Activated CD8-positive, alpha-beta memory T cell treated with anti-CD3 and anti-CD28 coated beads for 4 hours (primary cell): ENCODE results near the gene RASL10A.

Experiments used
- DNase-seq, 2 donors: peaks; one replicate each; pipeline ENCODE4 v3.0.0-alpha.2; 2020; ENCODE audit warnings: low read depth in 2 of 2

RASL10A gene

DNA sequence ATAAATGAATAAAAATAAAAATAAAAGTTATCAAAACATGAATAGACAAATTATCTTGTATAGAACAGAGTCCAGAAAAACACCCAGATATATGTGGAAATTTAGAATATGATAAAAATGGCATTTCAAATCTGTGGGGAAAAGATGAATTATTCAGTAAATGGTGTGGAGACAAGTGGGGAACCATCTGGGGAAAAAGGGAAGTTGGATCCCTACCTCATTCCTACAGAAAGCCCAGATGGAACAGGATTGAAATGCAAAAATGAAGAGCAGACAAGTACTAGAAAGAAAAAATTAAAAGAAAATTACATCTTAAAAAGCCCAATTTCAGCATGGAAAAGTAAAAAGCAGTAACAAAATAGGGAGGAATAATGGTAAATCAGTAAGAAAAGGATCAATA, 8.1 kb upstream of the RASL10A start:
- no peak for DNase-seq

DNA sequence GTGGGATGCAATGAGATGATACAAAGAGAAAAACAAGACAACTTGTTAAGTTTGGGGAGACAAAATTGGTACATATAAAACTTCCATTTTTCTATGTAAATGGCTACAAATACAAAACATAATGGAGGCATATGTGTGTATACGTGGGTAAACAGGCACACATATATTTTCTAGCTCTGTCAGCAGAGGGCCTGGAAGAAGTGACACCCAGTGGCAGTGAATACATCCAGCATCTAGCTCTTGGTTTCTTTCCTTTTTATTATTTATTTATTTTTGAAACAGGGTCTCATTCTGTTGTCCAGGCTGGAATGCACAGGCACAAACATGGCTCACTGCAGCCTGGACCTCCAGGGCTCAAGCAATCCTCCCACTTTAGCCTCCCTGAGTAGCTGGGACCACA, 5.0 kb upstream of the RASL10A start:
- no peak for DNase-seq

DNA sequence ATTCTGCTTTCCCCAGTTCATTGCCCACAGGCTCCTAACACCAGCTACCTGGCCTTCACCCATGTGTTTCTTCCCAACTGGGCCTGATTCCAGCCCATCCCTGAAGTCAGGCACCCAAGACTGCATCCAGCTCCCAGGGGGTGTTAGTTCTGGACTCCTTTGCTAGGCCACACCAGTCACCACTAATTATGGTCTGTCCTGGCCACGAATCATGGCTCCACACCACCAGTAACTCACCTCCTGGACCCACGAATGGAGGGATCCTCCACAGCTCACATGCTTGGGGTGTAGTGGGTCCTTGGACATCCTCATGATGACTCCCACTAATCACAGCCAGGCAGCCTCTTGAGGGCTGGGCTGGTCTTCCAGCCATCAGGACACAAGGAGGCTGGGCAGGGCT, 3.6 kb upstream of the RASL10A start:
- DNase-seq = no peak

- DNase-seq = no peak
These were observed 2.4 kb upstream of the RASL10A start for GRCh38 chr22:29317827-29318454.

GRCh38 chr22:29316141-29316828, 788 bp upstream of the RASL10A start:
- no peak for DNase-seq

DNA sequence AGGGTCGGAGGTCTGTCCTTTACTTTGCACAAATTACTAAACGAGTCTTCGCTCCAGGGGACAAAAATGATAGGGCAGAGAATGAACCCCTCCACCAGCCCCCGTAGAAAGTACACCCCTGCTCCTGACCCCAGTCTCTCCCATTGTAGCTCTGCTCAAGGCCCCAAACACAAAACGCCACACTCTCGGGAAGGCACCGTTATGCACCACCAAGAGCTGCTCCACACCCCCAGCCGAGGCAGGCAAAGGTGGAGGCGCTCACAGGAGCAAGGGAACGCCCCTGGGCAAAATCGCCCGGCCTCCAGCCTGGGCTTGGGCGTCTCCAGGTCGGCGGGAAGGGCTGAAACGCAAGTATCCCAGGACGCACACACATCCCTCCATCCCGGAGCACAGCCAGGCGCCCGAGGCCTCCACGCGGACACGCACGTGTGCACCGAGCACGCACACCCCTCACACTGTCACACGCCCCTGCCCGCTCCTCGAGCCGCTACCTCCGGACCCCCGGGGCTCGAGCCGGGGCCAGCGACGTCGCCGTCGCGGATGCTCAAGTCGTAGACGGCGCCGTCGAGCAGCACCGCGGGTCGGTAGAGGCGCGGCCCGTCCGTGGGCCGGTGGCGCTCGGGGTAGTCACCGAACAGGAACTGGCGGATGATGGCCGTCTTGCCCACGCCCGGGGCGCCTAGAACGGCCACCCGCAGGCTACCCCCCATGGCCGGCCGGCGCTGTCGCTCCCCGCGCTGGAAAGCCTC, 786 bp downstream of the RASL10A start:
- no peak for DNase-seq

DNA sequence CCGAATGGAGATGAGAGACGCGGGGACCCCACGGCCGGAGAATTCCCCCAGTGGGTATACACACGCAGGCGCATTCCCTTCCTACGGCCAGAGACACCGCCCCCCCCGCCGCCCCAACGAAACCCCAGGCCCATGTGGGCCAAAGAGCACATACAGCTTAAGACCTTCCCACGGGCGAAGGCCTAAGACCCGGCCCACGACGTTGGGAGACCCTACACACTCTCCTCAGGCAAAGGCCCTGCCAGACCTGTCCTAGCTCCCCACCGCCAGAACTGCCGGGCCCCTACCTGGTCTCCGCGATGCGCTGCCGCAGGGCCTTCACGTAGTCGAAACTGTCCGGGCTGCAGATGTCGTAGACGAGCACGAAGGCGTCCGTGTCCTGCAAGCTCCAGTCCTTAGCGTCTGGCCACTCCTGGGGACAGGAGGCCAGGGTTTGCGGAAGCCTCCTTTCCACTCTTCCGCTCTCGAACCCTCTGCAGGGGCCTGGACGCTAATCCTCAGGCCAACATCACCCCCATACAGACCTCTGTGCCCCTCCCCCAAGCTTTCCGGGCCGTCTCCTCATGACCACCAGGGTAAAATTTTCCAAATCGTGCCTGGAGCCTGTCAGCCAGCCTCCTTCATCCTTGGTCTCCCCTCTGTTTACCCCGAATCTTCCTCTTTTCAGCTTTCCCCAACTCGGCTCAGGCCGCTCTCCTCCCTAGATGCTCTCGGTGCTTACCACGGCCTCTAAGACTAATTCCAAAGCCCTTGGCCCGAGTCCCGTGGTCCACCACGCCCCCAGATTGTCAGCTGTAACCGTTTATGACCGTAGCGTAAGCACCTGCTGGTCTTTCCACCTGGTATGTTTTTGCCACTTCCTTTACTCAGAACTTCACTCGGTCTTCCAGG, 1.7 kb downstream of the RASL10A start:
- no peak for DNase-seq

GRCh38 chr22:29313126-29313575, 2.3 kb downstream of the RASL10A start:
- DNase-seq = no peak

GRCh38 chr22:29312218-29313125, 3.0 kb downstream of the RASL10A start:
- no peak for DNase-seq

DNA sequence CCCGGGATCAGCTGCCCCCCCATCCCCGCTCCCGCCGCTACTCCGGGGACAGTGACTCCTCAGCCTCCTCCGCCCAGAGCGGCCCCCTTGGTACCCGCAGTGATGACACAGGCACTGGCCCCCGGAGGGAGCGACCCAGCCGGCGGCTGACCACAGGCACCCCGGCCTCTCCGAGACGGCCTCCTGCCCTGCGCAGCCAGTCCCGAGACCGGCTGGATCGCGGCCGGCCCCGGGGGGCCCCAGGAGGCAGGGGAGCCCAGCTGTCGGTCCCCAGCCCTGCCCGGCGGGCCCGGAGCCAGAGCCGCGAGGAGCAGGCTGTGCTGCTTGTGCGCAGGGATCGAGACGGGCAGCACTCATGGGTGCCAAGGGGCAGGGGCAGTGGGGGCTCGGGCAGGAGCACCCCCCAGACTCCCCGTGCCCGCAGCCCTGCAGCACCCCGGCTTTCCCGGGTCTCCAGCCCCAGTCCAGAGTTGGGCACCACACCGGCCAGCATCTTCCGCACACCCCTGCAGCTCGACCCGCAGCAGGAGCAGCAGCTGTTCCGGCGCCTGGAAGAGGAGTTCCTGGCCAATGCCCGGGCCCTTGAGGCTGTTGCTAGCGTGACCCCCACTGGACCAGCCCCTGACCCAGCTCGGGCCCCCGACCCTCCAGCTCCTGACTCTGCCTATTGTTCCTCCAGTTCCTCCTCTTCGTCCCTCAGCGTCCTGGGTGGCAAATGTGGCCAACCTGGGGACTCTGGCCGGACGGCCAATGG, 3.9 kb downstream of the RASL10A start:
- DNase-seq = no peak

- peak; percentile 34 to 38 for DNase-seq
These were observed 4.6 kb downstream of the RASL10A start for GRCh38 chr22:29310863-29311339.

DNA sequence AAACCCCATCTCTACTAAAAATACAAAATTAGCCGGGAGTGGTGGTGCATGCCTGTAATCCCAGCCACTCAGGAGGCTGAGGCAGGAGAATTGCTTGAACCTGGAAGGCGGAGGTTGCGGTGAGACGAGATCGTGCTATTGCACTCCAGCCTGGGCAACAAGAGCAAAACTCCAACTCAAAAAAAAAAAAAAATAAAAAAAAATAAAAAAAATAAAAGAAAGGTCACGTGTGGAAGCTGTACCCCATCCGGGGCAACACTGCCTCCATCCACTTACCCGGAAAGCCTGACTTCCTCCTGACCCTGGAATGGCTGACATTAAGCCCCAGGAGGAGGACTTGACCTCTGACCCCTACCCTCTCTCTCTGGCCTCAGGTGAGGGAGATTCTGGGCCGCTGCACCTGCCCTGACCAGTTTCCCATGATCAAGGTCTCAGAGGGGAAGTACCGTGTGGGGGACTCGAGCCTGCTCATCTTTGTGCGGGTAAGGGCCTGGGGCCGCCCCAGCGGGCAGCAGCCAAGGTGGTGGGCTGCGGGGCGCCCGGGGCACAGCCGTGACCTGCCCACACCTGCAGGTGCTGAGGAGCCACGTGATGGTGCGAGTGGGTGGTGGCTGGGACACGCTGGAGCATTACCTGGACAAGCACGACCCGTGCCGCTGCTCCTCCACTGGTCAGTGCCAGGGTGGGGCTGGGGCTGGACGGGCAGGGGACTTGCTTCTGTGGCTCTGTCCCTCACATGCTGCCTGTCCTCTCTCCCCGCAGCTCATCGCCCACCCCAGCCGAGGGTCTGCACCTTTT, 5.2 kb downstream of the RASL10A start:
- no peak for DNase-seq

DNA sequence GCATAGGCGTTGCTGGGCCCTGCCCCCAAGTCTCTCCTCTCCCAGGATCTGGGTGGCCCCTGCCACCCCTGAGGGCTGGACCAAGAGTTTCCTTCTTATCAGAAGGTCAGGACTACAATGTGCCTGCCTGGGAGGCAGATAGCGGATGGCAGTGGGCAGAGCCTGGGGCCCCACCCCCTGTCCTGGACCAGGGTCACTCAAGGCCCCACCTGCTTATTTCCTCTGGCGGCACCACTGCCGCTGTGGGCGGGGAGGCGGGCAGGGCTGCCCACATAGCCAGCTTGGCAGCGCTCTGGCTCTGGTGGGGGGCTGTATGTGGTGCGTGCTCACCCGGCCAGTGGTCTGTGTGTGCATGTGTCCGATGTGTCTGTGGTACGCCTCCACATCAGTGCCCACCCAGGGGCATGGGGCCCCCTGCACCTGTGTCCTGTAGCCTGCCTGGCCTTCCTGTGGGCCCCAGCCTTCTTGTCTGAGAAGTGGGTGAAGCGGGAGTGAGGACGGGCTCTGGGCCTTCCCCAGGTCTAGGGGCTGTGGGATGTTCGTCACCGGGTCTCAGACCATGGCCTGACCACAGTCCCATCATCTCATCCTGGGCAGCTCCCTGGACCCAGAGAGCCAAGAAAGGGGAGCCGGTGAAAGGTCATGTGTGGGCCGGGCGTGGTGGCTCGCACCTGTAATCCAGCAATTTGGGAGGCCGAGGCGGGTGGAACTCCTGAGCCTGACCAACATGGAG, 6.0 kb downstream of the RASL10A start:
- no peak for DNase-seq

GRCh38 chr22:29308791-29309262, 6.7 kb downstream of the RASL10A start:
- DNase-seq = no peak

- DNase-seq = no peak
These were observed 7.2 kb downstream of the RASL10A start for GRCh38 chr22:29308148-29308790.

- DNase-seq = no peak
These were observed 7.8 kb downstream of the RASL10A start for GRCh38 chr22:29307596-29308147.

DNA sequence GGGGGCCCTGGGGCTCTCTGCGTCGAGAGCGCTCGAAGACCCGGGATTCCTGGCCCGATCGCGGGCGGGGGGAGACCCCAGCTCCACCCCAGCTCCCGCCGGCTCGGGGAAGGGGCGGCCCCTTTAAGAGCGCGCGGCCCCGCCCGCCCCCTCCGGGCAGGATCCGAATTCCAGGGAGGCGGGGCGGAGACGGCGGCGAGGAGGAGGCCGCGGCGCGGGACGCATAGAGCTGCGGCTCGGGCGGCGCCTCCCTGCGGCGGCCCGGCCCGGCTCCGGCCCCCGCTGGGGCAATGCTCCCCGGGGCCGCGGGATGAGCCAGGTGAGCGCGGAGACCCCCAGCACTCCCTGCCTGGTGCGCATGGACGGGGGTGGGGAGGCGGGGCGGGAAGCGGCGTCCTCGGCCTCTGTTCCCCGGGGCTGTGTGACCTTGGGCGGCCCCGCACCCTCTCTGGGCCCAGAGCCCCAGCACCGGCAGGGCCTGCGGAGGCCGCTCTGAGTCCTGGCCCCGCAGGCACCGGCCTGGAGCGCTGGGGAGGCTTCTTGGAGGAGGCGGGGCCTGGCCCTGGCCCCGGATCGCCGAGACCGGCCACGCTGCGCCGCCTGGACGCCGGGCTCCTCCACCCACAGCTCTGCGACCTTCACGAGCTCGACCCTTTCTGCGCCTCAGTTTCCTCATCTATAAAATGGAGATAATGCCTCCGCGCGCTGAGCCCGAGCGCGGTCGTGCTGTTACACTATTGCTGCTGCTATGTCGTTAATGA, 8.5 kb downstream of the RASL10A start:
- DNase-seq = no peak
